ENCODE measurements around the gene FAM20C. TPM values are rescaled to one million over a fixed set of nuclear protein-coding genes. Genes with fewer than 3 reads are reported as not detected.

Gene FAM20C
- total RNA-seq, 1 experiment from 2014 or later = 6.1 TPM

GRCh38 chr7:251005-251404 lies 58.6 kb downstream of the FAM20C start:
- Histone ChIP-seq H3K9me3 (replicated peaks) (no peaks in the 10 kb centered on the region), H3K4me1 (no peaks in the 10 kb centered on the region), H3K27ac (no peak overlapping the region), H3K36me3 (no peaks in the 10 kb centered on the region), H3K4me3 (no peak overlapping the region), H3K27me3 (no peaks in the 10 kb centered on the region)
- no peak for DNase-seq

GRCh38 chr7:251446-252175 lies 59.2 kb downstream of the FAM20C start:
- Histone ChIP-seq H3K4me1 (no peaks in the 10 kb centered on the region), H3K27me3 (no peaks in the 10 kb centered on the region), H3K4me3 (no peak overlapping the region), H3K9me3 (replicated peaks) (no peaks in the 10 kb centered on the region), H3K36me3 (no peaks in the 10 kb centered on the region), H3K27ac (no peak overlapping the region)
- no peak for DNase-seq

- Histone ChIP-seq H3K27ac (no peak overlapping the region), H3K9me3 (replicated peaks) (no peaks in the 10 kb centered on the region), H3K27me3 (no peaks in the 10 kb centered on the region), H3K4me1 (no peaks in the 10 kb centered on the region), H3K4me3 (no peak overlapping the region), H3K36me3 (no peaks in the 10 kb centered on the region)
- DNase-seq = no peak
Observed at GRCh38 chr7:252216-252965, 60.0 kb downstream of the FAM20C start.

- H3K4me1 ChIP-seq = no peaks in the 10 kb centered on the region
- H3K9me3 ChIP-seq (replicated peaks) = no peaks in the 10 kb centered on the region
- H3K4me3 ChIP-seq = no peak overlapping the region
- no peak for DNase-seq
- no peak overlapping the region for H3K27ac ChIP-seq
- H3K27me3 ChIP-seq = no peaks in the 10 kb centered on the region
- H3K36me3 ChIP-seq = no peaks in the 10 kb centered on the region
Observed at GRCh38 chr7:252981-253380, 60.6 kb downstream of the FAM20C start.

- no peaks in the 10 kb centered on the region for H3K27me3 ChIP-seq
- no peaks in the 10 kb centered on the region for H3K9me3 ChIP-seq (replicated peaks)
- DNase-seq = no peak
- H3K4me1 ChIP-seq = no peaks in the 10 kb centered on the region
- H3K36me3 ChIP-seq = no peaks in the 10 kb centered on the region
- H3K27ac ChIP-seq = no peak overlapping the region
- H3K4me3 ChIP-seq = no peak overlapping the region
Observed at GRCh38 chr7:253581-254336, 61.4 kb downstream of the FAM20C start.

- no peaks in the 10 kb centered on the region for H3K36me3 ChIP-seq
- DNase-seq = no peak
- no peaks in the 10 kb centered on the region for H3K4me1 ChIP-seq
- no peak overlapping the region for H3K4me3 ChIP-seq
- no peaks in the 10 kb centered on the region for H3K9me3 ChIP-seq (replicated peaks)
- H3K27ac ChIP-seq = no peak overlapping the region
- H3K27me3 ChIP-seq = no peaks in the 10 kb centered on the region
Observed at GRCh38 chr7:254337-255037, 62.1 kb downstream of the FAM20C start.

- Histone ChIP-seq H3K4me1 (no peaks in the 10 kb centered on the region), H3K4me3 (no peak overlapping the region), H3K36me3 (no peaks in the 10 kb centered on the region), H3K27ac (no peak overlapping the region), H3K27me3 (no peaks in the 10 kb centered on the region), H3K9me3 (replicated peaks) (no peaks in the 10 kb centered on the region)
- no peak for DNase-seq
Observed at GRCh38 chr7:255038-255435, 62.7 kb downstream of the FAM20C start.

GRCh38 chr7:255721-256361 lies 63.5 kb downstream of the FAM20C start:
- no peaks in the 10 kb centered on the region for H3K4me1 ChIP-seq
- no peaks in the 10 kb centered on the region for H3K36me3 ChIP-seq
- H3K9me3 ChIP-seq (replicated peaks) = no peaks in the 10 kb centered on the region
- no peak for DNase-seq
- no peak overlapping the region for H3K27ac ChIP-seq
- no peaks in the 10 kb centered on the region for H3K27me3 ChIP-seq
- H3K4me3 ChIP-seq = no peak overlapping the region

GRCh38 chr7:256461-256940 lies 64.1 kb downstream of the FAM20C start:
- no peaks in the 10 kb centered on the region for H3K4me1 ChIP-seq
- no peak overlapping the region for H3K27ac ChIP-seq
- H3K9me3 ChIP-seq (replicated peaks) = no peaks in the 10 kb centered on the region
- no peak for DNase-seq
- H3K4me3 ChIP-seq = no peak overlapping the region
- H3K27me3 ChIP-seq = no peaks in the 10 kb centered on the region
- no peaks in the 10 kb centered on the region for H3K36me3 ChIP-seq

- no peaks in the 10 kb centered on the region for H3K36me3 ChIP-seq
Observed at GRCh38 chr7:256981-257646, 64.7 kb downstream of the FAM20C start.

GRCh38 chr7:257647-257992 lies 65.2 kb downstream of the FAM20C start:
- H3K36me3 ChIP-seq = no peaks in the 10 kb centered on the region
- no peak for DNase-seq
- H3K4me1 ChIP-seq = no peaks in the 10 kb centered on the region
- no peak overlapping the region for H3K4me3 ChIP-seq
- no peaks in the 10 kb centered on the region for H3K27me3 ChIP-seq
- no peak overlapping the region for H3K27ac ChIP-seq
- no peaks in the 10 kb centered on the region for H3K9me3 ChIP-seq (replicated peaks)

More at GRCh38 chr7:256981-257646, 64.7 kb downstream of the FAM20C start:
- H3K27ac ChIP-seq = no peak overlapping the region
- H3K9me3 ChIP-seq (replicated peaks) = no peaks in the 10 kb centered on the region
- no peak for DNase-seq
- H3K4me1 ChIP-seq = no peaks in the 10 kb centered on the region
- H3K4me3 ChIP-seq = no peak overlapping the region
- no peaks in the 10 kb centered on the region for H3K27me3 ChIP-seq

GRCh38 chr7:258476-259190 lies 66.3 kb downstream of the FAM20C start:
- Histone ChIP-seq H3K4me1 (no peaks in the 10 kb centered on the region), H3K27ac (no peak overlapping the region), H3K4me3 (no peak overlapping the region), H3K27me3 (no peaks in the 10 kb centered on the region), H3K36me3 (no peaks in the 10 kb centered on the region), H3K9me3 (replicated peaks) (no peaks in the 10 kb centered on the region)
- no peak for DNase-seq

- Histone ChIP-seq H3K9me3 (replicated peaks) (no peaks in the 10 kb centered on the region), H3K27me3 (no peaks in the 10 kb centered on the region), H3K4me3 (no peak overlapping the region), H3K36me3 (no peaks in the 10 kb centered on the region), H3K27ac (no peak overlapping the region), H3K4me1 (no peaks in the 10 kb centered on the region)
- DNase-seq = no peak
Observed at GRCh38 chr7:259191-259505, 66.8 kb downstream of the FAM20C start.
